K562 (cell line): ENCODE results near the gene SPINK2. TPM values are rescaled to one million over a fixed set of nuclear protein-coding genes. Genes with fewer than 3 reads are reported as not detected.
A peak's percentile ranks its signal among the peaks of the same experiment; 100 is the strongest.

Experiments used
- ATAC-seq: fragments of 200-7000 bp; cut with Tn5 transposase; 3 replicates; pipeline ENCODE4 v1.9.1; 2020; ENCODE audit warnings: moderate library complexity
- BruUV-seq: library from RNA; stranded (reverse); fragments of 400-500 nt; replicated peaks from 2 replicates; lab custom pipeline; 2021; lab: Mats Ljungman, UMichigan
- CTCF ChIA-PET: fragments of 300-600 bp; formaldehyde crosslinking; extraction: SDS; loops from one replicate; lab custom pipeline; 2021; ENCODE audit warnings: low intra/inter-chr PET ratio; lab: Yijun Ruan, JAX
- POLR2A ChIA-PET: fragments of 300-600, 350-650 bp; sonication (Branson Sonifier 250); formaldehyde crosslinking; extraction: SDS; loops from one replicate; lab custom pipeline; 2021; ENCODE audit warnings: antibody characterized with exemption, inconsistent platforms; lab: Yijun Ruan, JAX
- DNase-seq, 4 experiments: peaks; one replicate each; pipeline versions ENCODE4 v3.0.0 to v3.0.0-alpha.2; 2011 to 2018; ENCODE audit warnings: low spot score in 3 of 4, mixed read lengths in 3 of 4; ENCODE audit errors: extremely low read depth in 1 of 4
- FAIRE-seq: peaks from 2 replicates; lab custom pipeline; 2011; peaks lifted over from hg19 to GRCh38; lab: Jason Lieb, UNC
- H2AFZ ChIP-seq: 2 replicates; pipeline ENCODE4 v1.6.0; 2011; ENCODE audit warnings: low read depth, low read length, control low read depth, inconsistent platforms
- H3K27ac ChIP-seq: fragments of 200-600 bp; 3 replicates; pipeline ENCODE4 v1.8.0; 2011; ENCODE audit warnings: low read depth, mild to moderate bottlenecking, control low read depth, inconsistent platforms, low read length, moderate library complexity, mixed read lengths; ENCODE audit errors: extremely low read depth
- H3K27me3 ChIP-seq, 2 experiments: fragments of 300-600 bp in 1 of 2; 2 replicates in 1 of 2; 3 replicates in 1 of 2; pipeline versions ENCODE4 v1.6.0 to v1.8.0; 2011; ENCODE audit warnings: inconsistent platforms in 2 of 2, low read length in 2 of 2, mild to moderate bottlenecking in 1 of 2, mixed read lengths in 1 of 2, moderate library complexity in 1 of 2; ENCODE audit not compliant: control insufficient read depth in 2 of 2, insufficient read depth in 2 of 2
- H3K36me3 ChIP-seq: fragments of 300-600 bp; 3 replicates; pipeline ENCODE4 v1.8.0; 2011; ENCODE audit warnings: mild to moderate bottlenecking, low read length, inconsistent platforms; ENCODE audit not compliant: control insufficient read depth, insufficient read depth
- H3K4me1 ChIP-seq, 2 experiments: fragments of 200-600 bp in 1 of 2; replicated peaks in 1 of 2; 2 replicates in 1 of 2; 3 replicates in 1 of 2; pipeline versions ENCODE4 v1.5.1 to v1.8.0; 2011; ENCODE audit warnings: inconsistent platforms in 2 of 2, low read length in 2 of 2, mild to moderate bottlenecking in 1 of 2, mixed read lengths in 1 of 2, moderate library complexity in 1 of 2; ENCODE audit not compliant: control insufficient read depth in 2 of 2, insufficient read depth in 2 of 2
- H3K4me2 ChIP-seq: 2 replicates; pipeline ENCODE4 v1.6.1; 2011; ENCODE audit warnings: low read length, control low read depth, inconsistent platforms, mixed read lengths; ENCODE audit not compliant: insufficient read depth
- H3K4me3 ChIP-seq: fragments of 200-600 bp; sonication (generic), shearing (Covaris generic); 2 replicates; pipeline ENCODE4 v1.5.1; 2016; ENCODE audit warnings: control low read depth, inconsistent platforms
- H3K79me2 ChIP-seq: fragments of 200-600 bp; 3 replicates; pipeline ENCODE4 v1.8.0; 2011; ENCODE audit warnings: low read length, inconsistent platforms; ENCODE audit not compliant: control insufficient read depth, insufficient read depth
- H3K9ac ChIP-seq, 2 experiments: 2 replicates each; pipeline versions ENCODE4 v1.6.0 to v1.6.1; 2011; ENCODE audit warnings: low read depth in 2 of 2, low read length in 2 of 2, control low read depth in 1 of 2, inconsistent platforms in 1 of 2, mild to moderate bottlenecking in 1 of 2, mixed read lengths in 1 of 2; ENCODE audit not compliant: insufficient read depth in 1 of 2
- H3K9me1 ChIP-seq: one replicate; pipeline ENCODE4 v1.6.0; 2011; ENCODE audit warnings: inconsistent platforms, mild to moderate bottlenecking, low read length, moderate library complexity; ENCODE audit not compliant: control insufficient read depth, insufficient read depth
- H3K9me3 ChIP-seq: replicated peaks from 2 replicates; pipeline ENCODE4 v1.5.1; 2011; ENCODE audit warnings: low read depth, low read length, inconsistent platforms; ENCODE audit not compliant: control insufficient read depth, insufficient read depth
- H4K20me1 ChIP-seq: replicated peaks from 2 replicates; pipeline ENCODE4 v1.6.1; 2011; ENCODE audit warnings: low read length, inconsistent platforms, mixed read lengths; ENCODE audit not compliant: control insufficient read depth, insufficient read depth
- FOXJ3 ChIP-seq: sonication (generic); formaldehyde crosslinking; IDR thresholded peaks from 2 replicates; pipeline ENCODE4 v1.4.0; 2020; ENCODE audit warnings: mild to moderate bottlenecking, missing genetic modification reagents
- FOXK2 ChIP-seq, 2 experiments: fragments of 450-650 bp; IDR thresholded peaks in 1 of 2; conservative IDR thresholded peaks in 1 of 2; 2 replicates each; pipeline ENCODE4 v1.6.1; 2016; ENCODE audit warnings: low read depth in 2 of 2, mild to moderate bottlenecking in 1 of 2
- KLF13 ChIP-seq: fragments of 450-650 bp; IDR thresholded peaks from 2 replicates; pipeline ENCODE4 v1.6.1; 2016; ENCODE audit warnings: missing genetic modification characterization, low read depth, mild to moderate bottlenecking, missing compliant biosample characterization, moderate library complexity, borderline replicate concordance
- NCOA4 ChIP-seq: fragments of 450-650 bp; IDR thresholded peaks from 2 replicates; pipeline ENCODE4 v1.6.1; 2018; ENCODE audit warnings: mild to moderate bottlenecking; ENCODE audit not compliant: partially characterized antibody
- NFE2 ChIP-seq: IDR thresholded peaks from 2 replicates; pipeline ENCODE4 v1.6.1; 2014; ENCODE audit warnings: antibody characterized with exemption, low read depth
- POLR3A ChIP-seq: IDR thresholded peaks from 2 replicates; pipeline ENCODE4 v1.6.1; 2011; ENCODE audit warnings: borderline replicate concordance, mild to moderate bottlenecking, moderate library complexity; ENCODE audit not compliant: insufficient read length, insufficient read depth; ENCODE audit errors: extremely low read depth
- POU5F1 ChIP-seq: fragments of 150-350 bp; IDR thresholded peaks from 2 replicates; pipeline ENCODE4 v1.6.1; 2014; ENCODE audit warnings: borderline replicate concordance, low read length, low read depth, mild to moderate bottlenecking; ENCODE audit not compliant: partially characterized antibody
- RAD51 ChIP-seq: fragments of 450-650 bp; IDR thresholded peaks from 2 replicates; pipeline ENCODE4 v1.7.1; 2016; ENCODE audit warnings: low read depth, mild to moderate bottlenecking, borderline replicate concordance
- SIX5 ChIP-seq, 2 experiments: IDR thresholded peaks; 2 replicates each; pipeline ENCODE4 v1.6.1; 2011; ENCODE audit warnings: low read length in 2 of 2, borderline replicate concordance in 1 of 2, low read depth in 1 of 2, mild to moderate bottlenecking in 1 of 2, moderate library complexity in 1 of 2; ENCODE audit not compliant: insufficient read depth in 1 of 2
- TBP ChIP-seq: optimal IDR thresholded peaks from 2 replicates; pipeline ENCODE3; 2011; ENCODE audit warnings: low read depth, low read length, improper control_type of control experiment
- TRIM24 ChIP-seq, 2 experiments: fragments of 450-650 bp; IDR thresholded peaks; 2 replicates each; pipeline ENCODE4 v1.6.1; 2016
- ZHX1 ChIP-seq: fragments of 150-350 bp; conservative IDR thresholded peaks from 2 replicates; pipeline ENCODE4 v1.6.1; 2014; ENCODE audit warnings: low read length
- ZNF561 ChIP-seq: fragments of 450-650 bp; formaldehyde crosslinking; conservative IDR thresholded peaks from 2 replicates; pipeline ENCODE4 v1.4.0; 2020; ENCODE audit warnings: mild to moderate bottlenecking, moderate library complexity
- ZNF766 ChIP-seq: fragments of 200-800 bp; sonication (Bioruptor generic); conservative IDR thresholded peaks from 2 replicates; pipeline ENCODE4 v1.6.1; 2016; ENCODE audit warnings: missing genetic modification characterization, missing compliant biosample characterization
- WGBS: fragments of 100-300 bp; shearing (Covaris generic); methylation state at CpG from one replicate; pipeline ENCODE4 v1.1.6; 2016; ENCODE audit warnings: low coverage, mixed read lengths; ENCODE audit not compliant: insufficient coverage; ENCODE audit errors: missing lambda C conversion rate; 5-methylcytosine and 5-hydroxymethylcytosine counted together
- in situ Hi-C: fragments of 300-500 bp; cut with MboI; formaldehyde crosslinking; loops from 4 replicates; pipeline ENCODE4 v1.15.0; 2018; ENCODE audit warnings: inconsistent platforms, mixed read lengths
- intact Hi-C: fragments of 100-400 bp; cut with micrococcal nuclease; formaldehyde crosslinking; loops from 2 replicates; pipeline ENCODE4 v1.14.2; 2022
- polyA plus RNA-seq, 8 experiments: library from polyadenylated mRNA; depleted of rRNA in 4 of 8; stranded (reverse) in 5 of 8; unstranded in 3 of 8; fragments of >200 nt; fragmentation: Nextera tagmentation in 2 of 8; fragmentation: Illumina TruSeq in 1 of 8; extraction: Ambion mirVana in 2 of 8; extraction: Trizol in 1 of 8; gene quantifications; 2 replicates each; pipeline versions ENCODE4 v1.2.1 to v1.2.3, GENCODE V29; 2011 to 2014; ENCODE audit warnings: inconsistent platforms in 1 of 8, missing spikeins in 1 of 8
- total RNA-seq, 7 experiments: library from RNA; depleted of rRNA in 6 of 7; stranded (reverse); fragments of >200 nt in 6 of 7; fragmentation: Illumina TruSeq in 2 of 7; extraction: Trizol in 2 of 7; gene quantifications; 2 replicates each; pipeline versions ENCODE4 v1.2.1 to v1.2.3, GENCODE V29; 2011 to 2021; ENCODE audit warnings: low replicate concordance in 1 of 7

SPINK2 gene
- total and polyA plus RNA-seq, 9 of the 15 experiments (the other 6 are each of a cell fraction or from before 2014, with no cell fraction given) = not detected

- Histone ChIP-seq H3K4me2 (peak overlapping the region; percentile 96; the same call in 1 of the 2 replicates), H3K27ac (no peak overlapping the region), H2AFZ (peak overlapping the region; percentile 100), H3K9me1 (no peaks in the 10 kb centered on the region), H3K27me3 (peaks cover 3 to 10% of the 10 kb centered on the region in 2 experiments; a peak in 3 of 5 replicates), H3K4me1 (no peaks in the 10 kb centered on the region), H3K36me3 (no peaks in the 10 kb centered on the region), H3K9ac (no peak overlapping the region), H4K20me1 (no peaks in the 10 kb centered on the region), H3K9me3 (no peaks in the 10 kb centered on the region), H3K4me3 (peak overlapping the region; percentile 61; the same call in 1 of the 2 replicates), H3K79me2 (no peaks in the 10 kb centered on the region)
- intact Hi-C loops (no loop called here), in situ Hi-C loops (no loop called here)
- BruUV-seq = no TSS peak
- DNase-seq (no peak), ATAC-seq (peak; percentile 28), FAIRE-seq (peak; percentile 57)
- POLR2A ChIA-PET = interaction anchor here (0.7 kb wide), 1 partner anchor 224 kb away, joined by 4 read pairs; no protein-coding TSS in a partner anchor
- CTCF ChIA-PET = interaction anchor here (0.6 to 1.9 kb wide), 3 partner anchors 106 to 374 kb away, joined by 4 to 10 read pairs (median 6); no protein-coding TSS in a partner anchor
- no peak for TF ChIP-seq KLF13
- TF ChIP-seq NFE2 = no peak
- TF ChIP-seq POU5F1 = no peak
- TF ChIP-seq ZHX1 = no peak
- TF ChIP-seq FOXK2 (conservative IDR thresholded peaks at IDR 0.05 in 1 of 2, IDR thresholded peaks at IDR 0.05 in 1 of 2; ENCODE audit: low read depth in 2 of 2) = no peak
- no peak for TF ChIP-seq POLR3A
- no peak for TF ChIP-seq ZNF766
- TF ChIP-seq RAD51 = no peak
- no peak for TF ChIP-seq FOXJ3 (CRISPR knock-in tag)
- TF ChIP-seq NCOA4 = no peak
- TF ChIP-seq SIX5 (IDR thresholded peaks at IDR 0.05; ENCODE audit: borderline replicate concordance in 1 of 2, insufficient read depth in 1 of 2, low read depth in 1 of 2, low read length in 2 of 2) = no peak
- no peak for TF ChIP-seq ZNF561 (CRISPR knock-in tag)
- no peak for TF ChIP-seq TRIM24 (IDR thresholded peaks at IDR 0.05)
- TF ChIP-seq TBP = no peak
- WGBS = 14% methylated on average over 11 of the region's 11 CpGs
Observed at GRCh38 chr4:56799161-56799759, 22.2 kb downstream of the SPINK2 start.
